Activated CD4-positive, alpha-beta T cell treated with anti-CD3 and anti-CD28 coated beads, Interleukin-2, amount 50 U/mL, for 48 hours (primary cell): ENCODE results near the gene CCDC39.
"Not testable (repeated sequence)": the region's sequence is repeated elsewhere in the genome, so short reads cannot be mapped to it uniquely, and the experiment has no call there.

Source experiments
- DNase-seq, 2 experiments: peaks; one replicate each; pipeline ENCODE4 v3.0.0-alpha.2; 2020

CCDC39 gene

DNA sequence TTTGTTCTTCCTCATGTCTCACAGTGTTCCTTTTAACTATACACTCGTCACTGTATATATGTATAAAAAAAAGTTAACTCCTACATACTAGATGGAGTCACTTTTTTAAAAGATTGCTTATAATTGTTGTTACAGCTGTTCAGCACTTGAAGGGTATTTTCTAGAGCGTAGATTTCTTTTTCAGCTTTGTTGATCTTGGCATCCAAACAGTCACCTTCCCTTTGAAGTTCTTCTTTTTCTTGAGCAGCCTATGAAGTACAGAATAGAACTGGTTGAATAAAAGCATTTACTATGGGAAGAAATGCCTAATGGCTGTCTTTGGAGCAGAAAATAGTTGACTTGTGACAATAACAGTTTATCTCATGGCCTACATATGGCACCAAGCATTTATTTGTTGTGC lies 59.6 kb downstream of the CCDC39 start:
- DNase-seq = no peak

DNA sequence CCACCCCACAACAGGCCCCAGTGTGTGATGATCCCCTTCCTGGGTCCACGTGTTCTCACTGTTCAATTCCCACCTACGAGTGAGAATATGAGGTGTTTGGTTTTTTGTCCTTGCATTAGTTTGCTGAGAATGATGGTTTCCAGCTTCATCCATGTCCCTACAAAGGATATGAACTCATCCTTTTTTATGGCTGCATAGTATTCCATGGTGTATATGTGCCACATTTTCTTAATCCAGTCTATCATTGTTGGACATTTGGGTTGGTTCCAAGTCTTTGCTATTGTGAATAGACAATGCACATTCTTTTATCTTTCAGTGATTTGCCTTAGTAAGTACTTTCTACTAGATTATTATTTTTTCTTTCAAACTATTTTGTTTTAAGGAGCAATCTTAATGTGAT lies 60.7 kb downstream of the CCDC39 start:
- not testable (repeated sequence) for DNase-seq

DNA sequence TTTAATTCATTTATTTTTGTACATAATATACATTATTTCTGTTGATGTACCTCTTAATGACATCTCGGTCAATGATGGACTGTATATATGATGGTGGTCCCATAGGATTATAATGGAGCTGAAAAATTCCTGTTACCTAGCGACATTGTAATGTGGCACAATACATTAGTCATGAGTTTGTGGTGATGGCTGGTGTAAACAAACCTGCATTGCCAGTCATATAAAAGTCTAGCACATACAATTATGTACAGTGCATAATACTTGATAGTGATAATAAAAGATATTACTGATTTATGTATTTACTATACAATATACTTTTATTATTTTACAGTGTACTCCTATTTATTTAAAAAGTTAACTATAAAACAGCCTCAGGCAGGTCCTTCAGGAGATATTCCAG lies 62.2 kb downstream of the CCDC39 start:
- DNase-seq = no peak

DNA sequence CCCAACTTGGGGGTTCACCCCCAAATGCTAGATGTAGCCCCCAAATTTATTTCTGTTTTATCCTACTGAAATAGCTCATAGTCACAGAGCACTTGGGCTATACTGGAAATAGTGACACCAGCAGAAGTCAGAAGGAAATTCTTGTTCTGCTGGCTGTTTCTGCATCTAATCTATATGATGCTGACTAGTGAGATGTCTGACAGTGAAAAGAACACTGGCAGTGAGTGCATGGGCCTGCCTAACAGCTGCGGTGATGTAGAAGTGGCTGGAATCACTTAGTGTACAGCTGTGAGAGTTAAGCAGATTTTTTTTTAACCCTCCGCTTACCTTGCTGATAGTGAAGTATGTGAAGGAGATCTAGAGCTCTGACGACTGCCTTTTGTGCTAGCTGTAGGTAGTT lies 63.3 kb downstream of the CCDC39 start:
- no peak for DNase-seq

DNA sequence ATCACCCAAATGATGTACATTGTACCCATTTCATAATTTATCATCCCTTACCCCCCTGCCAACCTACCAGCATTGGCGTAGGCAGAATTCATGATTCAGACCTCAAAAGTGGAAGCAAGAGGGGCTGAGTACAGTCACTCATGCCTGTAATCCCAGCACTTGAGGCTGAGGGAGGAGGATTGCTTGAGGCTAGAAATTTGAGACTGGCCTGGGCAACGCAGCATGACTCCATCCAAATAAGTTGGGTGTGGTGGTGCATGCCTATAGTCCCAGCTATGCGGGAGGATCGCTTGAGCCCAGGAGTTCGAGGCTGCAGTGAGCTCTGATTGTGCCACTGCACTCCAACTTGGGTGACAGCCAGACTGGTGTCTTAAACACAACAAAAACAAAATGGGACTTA lies 66.9 kb downstream of the CCDC39 start:
- no peak for DNase-seq

DNA sequence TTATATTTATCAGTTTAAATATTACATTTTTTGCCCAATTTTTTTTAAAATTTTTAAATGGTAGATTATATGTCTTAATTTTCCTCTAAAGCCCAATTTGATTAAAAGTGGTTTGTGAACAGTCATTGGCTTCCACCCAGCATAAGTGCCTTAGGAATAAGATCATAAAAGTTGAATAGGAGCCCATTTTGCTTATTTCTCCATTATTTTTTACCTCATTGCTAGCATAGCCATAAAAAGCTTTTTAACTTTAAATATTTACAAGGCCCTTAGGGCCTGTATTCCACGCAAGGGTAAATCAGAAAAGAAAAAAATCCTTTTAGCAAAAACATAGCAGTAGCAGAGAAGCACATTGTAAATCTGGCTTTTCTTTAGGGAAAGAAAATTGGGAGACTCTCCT lies 68.3 kb downstream of the CCDC39 start:
- no peak for DNase-seq

DNA sequence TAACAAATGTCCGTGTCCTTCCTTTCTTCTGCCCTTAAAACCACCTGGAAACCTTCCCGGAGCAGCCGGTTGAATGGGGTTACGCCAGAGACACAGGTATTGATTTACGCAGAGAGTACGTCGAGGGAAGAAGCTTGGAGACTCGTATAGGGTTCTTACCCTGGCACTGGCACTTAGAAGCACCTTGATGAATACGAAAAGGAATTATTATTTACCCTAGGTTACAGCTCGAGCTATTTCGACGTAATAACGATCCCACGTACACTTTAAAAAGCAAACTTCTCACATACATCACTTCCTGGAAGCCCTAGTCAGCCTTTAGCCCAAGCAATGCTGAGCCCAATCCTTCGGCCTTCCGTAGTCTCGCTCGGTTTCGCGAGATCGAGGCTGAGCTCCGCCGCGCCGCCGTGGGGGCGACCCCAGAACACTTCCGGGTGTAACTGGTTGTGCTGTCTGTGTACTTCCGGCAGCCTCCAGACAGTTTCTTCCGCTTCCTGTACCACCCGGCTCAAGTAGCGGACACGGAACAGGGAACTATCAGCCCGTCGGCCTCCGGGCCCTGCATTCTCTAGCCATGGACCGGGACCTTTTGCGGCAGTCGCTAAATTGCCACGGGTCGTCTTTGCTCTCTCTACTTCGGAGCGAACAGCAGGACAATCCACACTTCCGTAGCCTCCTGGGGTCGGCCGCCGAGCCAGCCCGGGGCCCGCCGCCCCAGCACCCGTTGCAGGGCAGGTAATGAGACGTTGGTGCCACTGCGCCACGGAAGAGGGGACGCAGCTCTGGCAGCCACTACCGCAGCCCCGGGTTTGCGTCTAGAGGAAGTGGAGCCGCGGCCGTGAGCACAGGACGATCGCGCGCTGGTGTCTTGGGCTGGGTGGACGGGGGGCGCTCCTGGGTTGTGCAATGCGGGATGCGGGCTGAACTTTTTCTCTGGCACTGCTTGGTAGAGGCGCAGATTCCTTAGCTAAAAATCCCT lies 77.3 kb downstream of the CCDC39 start, which contains the start of gene TTC14:
TTC14 (plus strand) TSS at position 476 of the 979 bp plus-strand sequence; CDS start at position 575, 99 bp downstream.
- DNase-seq = peak; percentile 92 to 95

DNA sequence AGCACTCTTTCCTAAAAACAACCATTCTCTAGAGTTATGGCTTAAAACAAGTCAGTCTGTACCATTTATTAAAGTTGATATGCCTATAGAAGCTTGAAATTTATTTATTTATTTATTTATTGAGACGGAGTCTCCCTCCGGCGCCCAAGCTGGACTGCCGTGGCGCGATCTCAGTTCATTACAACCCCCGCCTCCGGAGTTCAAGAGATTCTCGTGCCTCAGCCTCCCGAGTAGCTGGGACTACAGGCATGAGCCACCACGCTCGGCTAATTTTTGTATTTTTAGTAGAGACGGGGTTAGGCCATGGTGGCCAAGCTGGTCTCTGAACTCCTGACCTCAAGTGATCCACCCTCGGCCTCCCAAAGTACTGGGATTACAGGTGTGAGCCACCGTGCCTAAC lies 78.8 kb downstream of the CCDC39 start:
- no peak for DNase-seq

DNA sequence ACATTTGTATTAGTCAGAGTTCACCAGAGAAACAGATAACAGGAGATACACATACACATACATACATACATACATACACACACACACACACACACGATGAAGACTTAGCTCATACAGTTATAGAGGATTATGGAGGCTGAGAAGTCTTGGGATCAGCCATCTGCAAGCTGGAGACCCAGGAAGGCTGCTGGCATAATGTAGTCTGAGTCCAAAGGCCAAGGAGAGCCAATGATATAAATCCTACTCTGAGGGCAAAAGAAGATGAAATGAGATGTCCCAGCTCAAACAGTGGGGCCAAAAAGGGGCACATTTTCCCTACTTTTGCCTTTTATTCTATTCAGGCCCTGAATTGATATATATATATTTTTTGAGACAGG lies 83.7 kb downstream of the CCDC39 start:
- no peak for DNase-seq

DNA sequence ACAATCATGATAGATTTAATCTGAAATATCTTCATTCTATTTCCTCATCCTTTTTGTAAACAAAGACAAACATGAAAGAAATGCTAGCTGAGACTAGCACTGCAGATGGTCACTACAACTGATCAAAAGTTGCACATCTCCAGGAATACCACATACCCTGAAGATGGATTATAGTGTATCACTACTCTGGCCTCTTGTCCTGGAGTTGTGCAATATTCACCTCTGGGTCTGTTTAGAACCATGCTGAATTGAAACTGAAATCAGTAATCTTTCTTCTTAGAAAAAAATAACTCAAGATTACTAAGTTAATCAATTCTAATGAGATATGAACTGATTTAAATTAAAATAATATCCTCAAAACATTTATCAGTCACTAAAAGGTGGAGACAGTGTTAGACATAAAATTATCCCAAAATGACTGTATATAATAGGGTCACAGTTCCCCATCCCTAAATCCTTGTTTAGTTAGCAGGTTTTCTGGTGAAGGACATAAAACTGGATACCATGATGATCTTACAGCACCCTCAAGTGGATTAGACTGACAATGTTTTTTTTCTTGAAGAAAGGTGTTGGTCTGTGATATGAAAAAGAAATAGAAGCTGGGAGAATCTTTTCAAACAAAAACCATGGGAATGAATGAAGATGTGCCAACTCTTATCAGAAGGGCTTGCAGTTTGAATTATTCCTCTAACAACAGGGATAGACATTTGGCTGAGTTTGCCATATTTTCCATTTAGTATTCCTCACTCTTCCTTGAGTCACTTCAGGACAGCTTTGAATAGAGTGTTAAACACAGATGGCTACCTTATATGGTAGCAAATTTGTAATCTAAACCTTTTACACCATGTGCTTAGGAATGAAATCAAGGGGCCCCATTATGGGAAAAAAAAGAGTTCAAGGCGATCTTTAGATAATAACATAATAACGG lies 84.4 kb downstream of the CCDC39 start:
- no peak for DNase-seq

DNA sequence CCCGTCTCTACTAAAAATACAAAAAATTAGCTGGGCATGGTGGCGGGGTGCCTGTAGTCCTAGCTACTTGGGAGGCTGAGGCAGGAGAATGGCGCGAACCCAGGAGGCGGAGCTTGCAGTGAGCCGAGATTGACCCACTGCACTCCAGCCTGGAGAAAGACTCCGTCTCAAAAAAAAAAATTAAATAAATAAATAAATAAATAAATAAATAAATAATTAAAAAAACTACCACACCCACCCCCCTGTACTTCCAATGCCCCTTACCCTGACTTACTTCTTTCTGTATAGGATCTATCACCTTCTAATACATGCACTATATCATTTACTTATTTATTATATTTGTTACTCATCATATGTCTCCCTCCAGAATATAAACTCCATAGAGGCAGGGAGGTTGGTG lies 85.7 kb downstream of the CCDC39 start:
- DNase-seq = not testable (repeated sequence)

DNA sequence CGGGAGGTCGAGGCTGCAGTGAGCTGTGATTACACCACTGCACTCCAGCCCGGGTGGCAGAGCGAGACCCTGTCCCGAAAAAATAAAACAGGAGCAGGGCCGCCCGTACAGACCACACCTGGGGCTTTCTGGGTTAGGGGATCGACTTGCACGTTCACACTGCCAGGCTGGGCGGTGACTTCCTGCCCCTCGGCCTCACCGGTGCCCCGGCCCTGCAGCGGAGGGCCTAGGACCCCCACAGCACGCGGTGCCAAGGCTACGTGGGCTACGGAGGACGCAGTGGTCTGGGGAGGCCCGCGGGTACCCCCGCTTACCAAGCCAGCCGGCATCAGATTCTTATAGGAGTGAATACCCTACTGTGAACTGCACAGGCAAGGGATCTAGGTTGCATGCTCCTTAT lies 88.9 kb downstream of the CCDC39 start:
- no peak for DNase-seq

DNA sequence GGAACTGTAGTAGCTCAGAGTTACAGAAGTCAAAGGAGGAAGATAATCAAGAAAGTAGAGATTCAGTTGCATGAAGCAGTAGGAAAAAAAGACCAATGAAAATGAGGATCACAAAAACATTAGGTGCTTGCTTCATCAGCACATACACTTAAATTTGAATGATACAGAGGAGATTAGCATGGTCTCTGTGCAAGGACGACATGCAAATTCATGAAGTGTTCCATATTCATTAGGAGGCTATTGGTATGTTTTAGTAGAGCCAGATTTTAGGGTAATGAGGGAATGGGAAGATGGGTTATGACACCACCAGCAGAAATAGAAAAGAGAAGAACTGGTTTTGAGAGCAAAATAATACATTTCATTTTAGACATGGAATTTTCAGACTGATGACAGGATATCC lies 98.4 kb downstream of the CCDC39 start:
- no peak for DNase-seq

DNA sequence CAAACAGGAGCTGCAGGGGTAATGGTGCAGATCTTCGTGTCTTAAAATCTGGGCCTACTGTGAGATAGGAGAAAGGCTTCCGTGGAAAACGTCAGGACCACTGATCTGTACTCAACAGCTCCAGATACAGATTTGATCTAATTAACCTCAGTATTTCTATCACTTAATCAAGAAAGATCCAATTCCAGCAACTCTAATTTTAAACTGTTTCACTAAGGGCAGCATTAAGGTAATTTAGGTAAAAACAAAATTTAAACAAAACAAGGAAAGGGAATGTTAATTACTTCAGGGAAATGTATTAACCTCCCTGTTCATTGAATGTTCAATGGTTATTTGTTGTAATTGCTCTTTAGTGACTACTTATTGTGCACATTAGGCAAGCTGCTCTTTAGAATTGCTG lies 103.7 kb downstream of the CCDC39 start:
- DNase-seq = no peak

DNA sequence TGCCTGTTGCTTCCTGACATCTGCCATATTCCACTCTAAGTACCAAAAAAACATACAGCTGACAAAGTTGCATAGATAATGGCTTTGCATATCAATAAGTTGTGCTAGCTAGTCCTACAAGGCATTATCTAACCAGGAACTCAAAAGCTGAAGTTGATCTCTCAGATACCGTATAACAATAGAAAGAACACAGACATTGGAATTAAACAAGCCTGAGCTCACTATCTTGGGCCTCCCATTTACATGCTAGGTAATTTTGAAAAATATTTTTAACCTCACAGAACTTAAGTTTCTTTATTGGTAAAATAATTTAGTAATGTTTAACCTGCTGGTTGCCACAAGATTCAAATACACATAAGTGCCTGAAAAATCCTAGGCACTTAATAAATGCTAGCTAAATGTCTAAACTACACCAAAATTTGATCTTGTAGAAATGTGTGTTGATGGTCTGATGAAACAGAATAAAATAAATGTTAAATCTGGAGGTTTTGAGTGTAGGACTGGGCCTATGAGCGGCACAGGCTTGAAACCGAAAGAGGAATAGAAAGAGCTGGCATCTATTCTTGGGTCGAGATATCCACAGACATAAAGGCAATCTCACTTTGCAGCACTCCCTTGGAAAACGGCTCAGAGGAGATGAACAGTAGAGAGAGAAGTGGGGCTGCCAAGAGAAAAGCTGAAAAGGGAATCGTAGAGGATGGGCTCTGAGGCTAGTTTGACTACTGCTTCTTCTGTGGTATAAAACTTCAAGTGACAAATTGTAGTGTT lies 107.3 kb downstream of the CCDC39 start:
- no peak for DNase-seq

DNA sequence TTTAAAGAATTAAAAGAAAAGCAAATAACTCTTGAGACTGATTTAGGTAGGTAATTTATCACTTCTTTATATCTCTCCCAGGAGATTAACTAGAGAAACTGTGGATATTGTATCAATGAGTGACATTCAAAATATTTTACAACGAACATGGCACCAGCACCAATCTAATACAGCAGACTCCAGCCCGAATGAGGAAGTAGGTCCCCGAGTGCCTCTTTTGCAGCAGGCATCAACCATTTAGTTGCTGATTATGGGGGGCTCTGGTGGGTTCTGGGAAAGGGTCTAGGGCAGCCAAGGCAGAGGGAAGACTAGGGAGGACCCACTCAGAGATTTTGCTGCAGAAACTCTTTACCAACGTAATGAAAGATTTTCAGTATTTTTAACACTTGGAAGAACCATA lies 109.1 kb downstream of the CCDC39 start:
- DNase-seq = no peak

DNA sequence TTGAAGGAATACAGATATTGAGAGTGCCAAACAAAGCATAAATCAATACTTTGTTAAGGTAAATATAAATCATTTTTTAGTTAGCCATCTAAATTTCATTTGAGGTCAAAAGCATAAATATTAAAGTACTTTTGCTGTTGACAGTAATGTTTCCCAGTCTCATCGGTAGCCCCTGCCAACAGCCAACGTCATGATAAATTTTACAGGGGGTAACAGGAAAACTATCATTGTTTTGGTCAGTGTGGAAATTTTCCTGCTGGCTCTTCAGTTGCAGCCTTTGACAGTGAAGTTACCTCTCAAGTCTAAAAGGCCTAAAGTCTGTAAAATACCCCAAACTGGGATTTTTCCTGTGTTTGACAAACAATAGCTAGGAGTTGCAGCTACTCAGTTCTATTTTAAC lies 114.6 kb downstream of the CCDC39 start:
- no peak for DNase-seq
